ENCODE results near the gene RNF13.
"Not testable (repeated sequence)": the region's sequence is repeated elsewhere in the genome, so short reads cannot be mapped to it uniquely, and the experiment has no call there.

The RNF13 gene

GRCh38 chr3:149844091-149844490 lies 31.1 kb downstream of the RNF13 start:
- no peak for DNase-seq

- DNase-seq = no peak
Measured at GRCh38 chr3:149845570-149846244, 32.7 kb downstream of the RNF13 start.

- no peak for DNase-seq
Measured at GRCh38 chr3:149848238-149848637, 35.2 kb downstream of the RNF13 start.

- DNase-seq = no peak
Measured at GRCh38 chr3:149848688-149849087, 35.7 kb downstream of the RNF13 start.

GRCh38 chr3:149850787-149851584 lies 38.0 kb downstream of the RNF13 start:
- no peak for DNase-seq

GRCh38 chr3:149858911-149859310 lies 45.9 kb downstream of the RNF13 start:
- no peak for DNase-seq

GRCh38 chr3:149860881-149861280 lies 47.9 kb downstream of the RNF13 start:
- DNase-seq = no peak

GRCh38 chr3:149867563-149867962 lies 54.5 kb downstream of the RNF13 start:
- DNase-seq = no peak

- no peak for DNase-seq
Measured at GRCh38 chr3:149871855-149872254, 58.8 kb downstream of the RNF13 start.

GRCh38 chr3:149872589-149872988 lies 59.6 kb downstream of the RNF13 start:
- no peak for DNase-seq

- no peak for DNase-seq
Measured at GRCh38 chr3:149877668-149878067, 64.7 kb downstream of the RNF13 start.

- no peak for DNase-seq
Measured at GRCh38 chr3:149879872-149880271, 66.9 kb downstream of the RNF13 start.

- DNase-seq = no peak
Measured at GRCh38 chr3:149881879-149882278, 68.9 kb downstream of the RNF13 start.

- DNase-seq = no peak
Measured at GRCh38 chr3:149883134-149883533, 70.1 kb downstream of the RNF13 start.

GRCh38 chr3:149883860-149884259 lies 70.8 kb downstream of the RNF13 start:
- not testable (repeated sequence) for DNase-seq

GRCh38 chr3:149884848-149885247 lies 71.8 kb downstream of the RNF13 start:
- DNase-seq = not testable (repeated sequence)

- no peak for DNase-seq
Measured at GRCh38 chr3:149886957-149887356, 73.9 kb downstream of the RNF13 start.

- no peak for DNase-seq
Measured at GRCh38 chr3:149891621-149892020, 78.6 kb downstream of the RNF13 start.

- DNase-seq = no peak
Measured at GRCh38 chr3:149892371-149892770, 79.4 kb downstream of the RNF13 start.

GRCh38 chr3:149894205-149894604 lies 81.2 kb downstream of the RNF13 start:
- no peak for DNase-seq

- DNase-seq = no peak
Measured at GRCh38 chr3:149895339-149895738, 82.3 kb downstream of the RNF13 start.

GRCh38 chr3:149895769-149896168 lies 82.8 kb downstream of the RNF13 start:
- no peak for DNase-seq

- no peak for DNase-seq
Measured at GRCh38 chr3:149898771-149899170, 85.8 kb downstream of the RNF13 start.

- no peak for DNase-seq
Measured at GRCh38 chr3:149900322-149900721, 87.3 kb downstream of the RNF13 start.

- no peak for DNase-seq
Measured at GRCh38 chr3:149901770-149902169, 88.8 kb downstream of the RNF13 start.

All from SHP77 (cell line).